ENCODE data around the gene CBLC. TPM values are rescaled to one million over a fixed set of nuclear protein-coding genes. Genes with fewer than 3 reads are reported as not detected.
A peak's percentile ranks its signal among the peaks of the same experiment; 100 is the strongest.

Gene CBLC
- total RNA-seq, 1 donor from 2014 or later = 16.2 TPM

- Mint-ChIP-seq H3K9me3 (ENCODE audit: low read depth) (no peaks in the 10 kb centered on the region), H3K27ac (peak overlapping the region; percentile 99), H3K4me1 (ENCODE audit: low read depth) (peaks cover 30% of the 10 kb centered on the region), H3K36me3 (ENCODE audit: insufficient read depth) (no peaks in the 10 kb centered on the region), H3K27me3 (no peaks in the 10 kb centered on the region), H3K4me3 (ENCODE audit: low read depth) (peak overlapping the region; percentile 98)
- peak; percentile 62 for DNase-seq (ENCODE audit: low spot score, unreplicated experiment)
- no peak for TF ChIP-seq CTCF (IDR thresholded peaks at IDR 0.05; ENCODE audit: unreplicated experiment)
Observed at GRCh38 chr19:44846455-44847143, 68.9 kb downstream of the CBLC start.

GRCh38 chr19:44847144-44848035 is 69.7 kb downstream of the CBLC start:
- peaks cover 30% of the 10 kb centered on the region for H3K4me1 Mint-ChIP-seq (ENCODE audit: low read depth)
- peaks cover under 1% of the 10 kb centered on the region for H3K36me3 Mint-ChIP-seq (ENCODE audit: insufficient read depth)
- H3K4me3 Mint-ChIP-seq (ENCODE audit: low read depth) = peak overlapping the region; percentile 98

GRCh38 chr19:44848036-44848811 is 70.5 kb downstream of the CBLC start:
- H3K27me3 Mint-ChIP-seq = no peaks in the 10 kb centered on the region
- peaks cover 2% of the 10 kb centered on the region for H3K36me3 Mint-ChIP-seq (ENCODE audit: insufficient read depth)
- no peak for DNase-seq (ENCODE audit: low spot score, unreplicated experiment)
- H3K4me3 Mint-ChIP-seq (ENCODE audit: low read depth) = peak overlapping the region; percentile 98
- peak overlapping the region; percentile 99 for H3K27ac Mint-ChIP-seq
- no peak for TF ChIP-seq CTCF (IDR thresholded peaks at IDR 0.05; ENCODE audit: unreplicated experiment)
- H3K9me3 Mint-ChIP-seq (ENCODE audit: low read depth) = no peaks in the 10 kb centered on the region
- H3K4me1 Mint-ChIP-seq (ENCODE audit: low read depth) = peaks cover 30% of the 10 kb centered on the region

More at GRCh38 chr19:44847144-44848035, 69.7 kb downstream of the CBLC start:
- Mint-ChIP-seq H3K27ac (peak overlapping the region; percentile 99), H3K9me3 (ENCODE audit: low read depth) (no peaks in the 10 kb centered on the region), H3K27me3 (no peaks in the 10 kb centered on the region)
- peak; percentile 65 for DNase-seq (ENCODE audit: low spot score, unreplicated experiment)
- no peak for TF ChIP-seq CTCF (IDR thresholded peaks at IDR 0.05; ENCODE audit: unreplicated experiment)

GRCh38 chr19:44848812-44849447 is 71.2 kb downstream of the CBLC start:
- no peak for DNase-seq (ENCODE audit: low spot score, unreplicated experiment)
- peaks cover 6% of the 10 kb centered on the region for H3K36me3 Mint-ChIP-seq (ENCODE audit: insufficient read depth)

More at GRCh38 chr19:44848812-44849447, 71.2 kb downstream of the CBLC start:
- Mint-ChIP-seq H3K4me1 (ENCODE audit: low read depth) (peaks cover 31% of the 10 kb centered on the region), H3K4me3 (ENCODE audit: low read depth) (peak overlapping the region; percentile 98), H3K9me3 (ENCODE audit: low read depth) (no peaks in the 10 kb centered on the region), H3K27ac (peak overlapping the region; percentile 99), H3K27me3 (no peaks in the 10 kb centered on the region)
- no peak for TF ChIP-seq CTCF (IDR thresholded peaks at IDR 0.05; ENCODE audit: unreplicated experiment)

Small RNA genes within 50 kb of the gene (microRNA-seq; reads per million reads assigned to microRNA genes)
- not detected for gene MIR8085 (ENCODE audit: borderline number of aligned reads, unreplicated experiment)

Other genes starting within 250 kb of the CBLC start
- not detected in 2 replicates for gene CEACAM20, start 248.2 kb upstream of the CBLC start, total RNA-seq
- gene IGSF23, start 164.3 kb upstream of the CBLC start, total RNA-seq = 0.67 and 1.7 TPM in 2 replicates
- gene PVR, start 134.0 kb upstream of the CBLC start, total RNA-seq = 61.2 and 64.3 TPM in 2 replicates
- gene CEACAM19, start 106.4 kb upstream of the CBLC start, total RNA-seq = 25.8 and 29.8 TPM in 2 replicates
- gene CEACAM16, start 78.7 kb upstream of the CBLC start, total RNA-seq = not detected in 2 replicates
- gene BCL3, start 29.2 kb upstream of the CBLC start, total RNA-seq = 2.9 and 3.8 TPM in 2 replicates
- gene BCAM, start 31.2 kb downstream of the CBLC start, total RNA-seq = 197 and 211 TPM in 2 replicates
- gene NECTIN2, start 68.4 kb downstream of the CBLC start, total RNA-seq = 201 and 203 TPM in 2 replicates
- 63.0 and 67.1 TPM in 2 replicates for gene TOMM40, start 113.4 kb downstream of the CBLC start, total RNA-seq
- gene APOE, start 127.9 kb downstream of the CBLC start, total RNA-seq = 198 and 233 TPM in 2 replicates
- 85.5 and 89.4 TPM in 2 replicates for gene APOC1, start 136.7 kb downstream of the CBLC start, total RNA-seq
- not detected in 2 replicates for gene APOC4, start 164.3 kb downstream of the CBLC start, total RNA-seq
- gene APOC2, start 168.2 kb downstream of the CBLC start, total RNA-seq = not detected in 2 replicates
- 95.5 and 98.8 TPM in 2 replicates for gene CLPTM1, start 177.5 kb downstream of the CBLC start, total RNA-seq
- gene RELB, start 223.6 kb downstream of the CBLC start, total RNA-seq = 6.2 and 6.8 TPM in 2 replicates

All from progenitor cell of endocrine pancreas (in vitro differentiated cells).